GM19455 (cell line): Measurements from ENCODE around the gene ITIH1.
"Not testable (repeated sequence)": the region's sequence is repeated elsewhere in the genome, so short reads cannot be mapped to it uniquely, and the experiment has no call there.

ENCODE experiments used
- ATAC-seq: cut with Tn5 transposase; IDR thresholded peaks from one replicate; pipeline ENCODE4 v1.9.1; 2021; ENCODE audit not compliant: unreplicated experiment

The ITIH1 gene

GRCh38 chr3:52777127-52777958, at the start of gene ITIH1:
ITIH1 (plus strand) TSS chr3:52777599; CDS start chr3:52777616, 17 bp downstream.
- no peak for ATAC-seq

- not testable (repeated sequence) for ATAC-seq
These were observed 48.6 kb upstream of the ITIH1 start for GRCh38 chr3:52728753-52729152.

- no peak for ATAC-seq
These were observed 46.7 kb upstream of the ITIH1 start for GRCh38 chr3:52730681-52731080.

GRCh38 chr3:52731590-52731989, 45.8 kb upstream of the ITIH1 start:
- ATAC-seq, result no peak

- ATAC-seq, result no peak
These were observed 44.0 kb upstream of the ITIH1 start for GRCh38 chr3:52733256-52733891.

- ATAC-seq, result no peak
These were observed 37.7 kb upstream of the ITIH1 start for GRCh38 chr3:52739730-52740129.

GRCh38 chr3:52742418-52743041, 34.9 kb upstream of the ITIH1 start:
- no peak for ATAC-seq

- ATAC-seq, result no peak
These were observed 34.2 kb upstream of the ITIH1 start for GRCh38 chr3:52743152-52743551.

- no peak for ATAC-seq
These were observed 33.7 kb upstream of the ITIH1 start for GRCh38 chr3:52743721-52744120.

GRCh38 chr3:52752045-52752660, 25.2 kb upstream of the ITIH1 start:
- no peak for ATAC-seq

GRCh38 chr3:52754373-52754772, 23.0 kb upstream of the ITIH1 start:
- ATAC-seq, result no peak

GRCh38 chr3:52756141-52756540, 21.3 kb upstream of the ITIH1 start:
- no peak for ATAC-seq

GRCh38 chr3:52763466-52763865, 13.9 kb upstream of the ITIH1 start:
- no peak for ATAC-seq

- ATAC-seq, result no peak
These were observed 7.5 kb upstream of the ITIH1 start for GRCh38 chr3:52769786-52770455.

- ATAC-seq, result peak; percentile 88
These were observed 6.7 kb upstream of the ITIH1 start, which contains the start of gene NEK4 for GRCh38 chr3:52770496-52771333. NEK4 (minus strand) TSS chr3:52770940; CDS start chr3:52770746, 194 bp downstream.

GRCh38 chr3:52771334-52771681, 6.1 kb upstream of the ITIH1 start:
- no peak for ATAC-seq

- no peak for ATAC-seq
These were observed 5.7 kb upstream of the ITIH1 start for GRCh38 chr3:52771702-52772101.

GRCh38 chr3:52773361-52774065, 3.9 kb upstream of the ITIH1 start:
- ATAC-seq, result no peak

GRCh38 chr3:52774066-52774713, 3.2 kb upstream of the ITIH1 start:
- ATAC-seq, result no peak
